Measurements from ENCODE around the gene ANKRD63. TPM values are rescaled to one million over a fixed set of nuclear protein-coding genes. Genes with fewer than 3 reads are reported as not detected.

Gene ANKRD63
- polyA plus RNA-seq (2011; rRNA removed), result not detected in 2 replicates
- not detected in 2 replicates for polyA minus RNA-seq (2011; rRNA and poly(A)+ RNA removed)

DNA sequence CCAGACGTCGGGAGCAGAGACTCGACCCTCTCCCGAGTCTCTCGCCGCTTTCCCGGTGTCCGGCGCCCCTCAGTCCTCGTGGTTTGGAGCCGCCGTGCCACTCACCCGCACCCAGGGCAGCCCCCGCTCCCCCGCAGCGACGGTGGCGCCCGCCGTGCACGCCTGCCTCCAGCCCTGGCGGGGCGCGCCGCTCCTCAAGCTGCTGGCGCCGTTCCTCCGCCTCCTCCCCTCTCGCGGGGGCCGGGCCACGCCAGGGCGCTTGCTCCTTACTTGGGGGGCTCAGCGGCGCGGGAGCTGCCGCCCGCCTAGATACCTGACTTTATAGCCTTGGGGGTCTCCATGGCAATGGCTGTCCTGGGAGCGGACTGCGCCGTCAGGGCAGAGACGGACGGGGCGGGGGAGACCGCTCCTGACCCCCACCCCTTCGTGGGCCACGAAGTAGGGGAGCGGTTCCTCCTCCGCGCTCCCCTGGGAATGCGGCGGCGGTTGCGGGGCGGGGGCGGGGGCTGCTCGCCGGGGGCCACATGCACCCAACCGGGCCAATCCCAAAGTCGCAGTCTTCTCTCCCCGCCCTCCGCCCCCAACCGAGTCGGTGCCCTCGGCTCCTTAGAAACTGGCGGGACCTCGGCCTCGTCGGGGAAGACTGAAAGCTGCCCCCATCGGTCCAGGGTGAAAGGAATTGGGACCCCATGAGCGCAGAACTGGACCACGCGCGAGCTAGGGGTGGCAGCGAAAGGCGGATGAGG is at the start of gene ANKRD63:
Gene ANKRD63 (minus strand): TSS at position 196 of the 746 bp plus-strand sequence. CDS start 478 bp downstream, outside the sequence.
- peak within 1 kb of the TSS; percentile 35 for H3K4me3 ChIP-seq (ENCODE audit: low read depth, low read length)
- no peaks in the 10 kb centered on the region for H3K36me3 ChIP-seq (ENCODE audit: control insufficient read depth, insufficient read depth, low read length)
- peaks cover 25% of the 10 kb centered on the region for H3K27me3 ChIP-seq (ENCODE audit: control insufficient read depth, insufficient read depth, low read length)
- ChIA-PET POLR2A (no interaction called here), CTCF (interaction anchor here (0.5 to 1.9 kb wide), 7 partner anchors 8 to 235 kb away, joined by 3 to 8 read pairs (median 4); partner anchors contain the start of gene DISP2)
- no peak for DNase-seq (ENCODE audit: low read depth)
- TF ChIP-seq, protein P1, sequence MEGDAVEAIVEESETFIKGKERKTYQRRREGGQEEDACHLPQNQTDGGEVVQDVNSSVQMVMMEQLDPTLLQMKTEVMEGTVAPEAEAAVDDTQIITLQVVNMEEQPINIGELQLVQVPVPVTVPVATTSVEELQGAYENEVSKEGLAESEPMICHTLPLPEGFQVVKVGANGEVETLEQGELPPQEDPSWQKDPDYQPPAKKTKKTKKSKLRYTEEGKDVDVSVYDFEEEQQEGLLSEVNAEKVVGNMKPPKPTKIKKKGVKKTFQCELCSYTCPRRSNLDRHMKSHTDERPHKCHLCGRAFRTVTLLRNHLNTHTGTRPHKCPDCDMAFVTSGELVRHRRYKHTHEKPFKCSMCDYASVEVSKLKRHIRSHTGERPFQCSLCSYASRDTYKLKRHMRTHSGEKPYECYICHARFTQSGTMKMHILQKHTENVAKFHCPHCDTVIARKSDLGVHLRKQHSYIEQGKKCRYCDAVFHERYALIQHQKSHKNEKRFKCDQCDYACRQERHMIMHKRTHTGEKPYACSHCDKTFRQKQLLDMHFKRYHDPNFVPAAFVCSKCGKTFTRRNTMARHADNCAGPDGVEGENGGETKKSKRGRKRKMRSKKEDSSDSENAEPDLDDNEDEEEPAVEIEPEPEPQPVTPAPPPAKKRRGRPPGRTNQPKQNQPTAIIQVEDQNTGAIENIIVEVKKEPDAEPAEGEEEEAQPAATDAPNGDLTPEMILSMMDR (IDR thresholded peaks at IDR 0.05; ENCODE audit: insufficient read depth, low read depth, low read length), result no peak

GRCh38 chr15:40332113-40332781 is 49.4 kb upstream of the ANKRD63 start:
- CTCF ChIA-PET, result interaction anchor here (0.6 to 1.8 kb wide), 7 partner anchors 8 to 112 kb away, joined by 3 to 8 read pairs (median 3); no protein-coding TSS in a partner anchor
- POLR2A ChIA-PET, result no interaction called here
- no peak for DNase-seq (ENCODE audit: low read depth)
- peaks cover 14% of the 10 kb centered on the region for H3K36me3 ChIP-seq (ENCODE audit: control insufficient read depth, insufficient read depth, low read length)
- no peak overlapping the region for H3K4me3 ChIP-seq (ENCODE audit: low read depth, low read length)
- TF ChIP-seq, protein P1 (IDR thresholded peaks at IDR 0.05; ENCODE audit: insufficient read depth, low read depth, low read length), result no peak
- H3K27me3 ChIP-seq (ENCODE audit: control insufficient read depth, insufficient read depth, low read length), result no peaks in the 10 kb centered on the region

GRCh38 chr15:40331637-40332036 is 48.8 kb upstream of the ANKRD63 start:
- ChIA-PET CTCF (interaction anchor here (0.6 to 1.8 kb wide), 6 partner anchors 8 to 113 kb away, joined by 3 to 8 read pairs (median 3); no protein-coding TSS in a partner anchor), POLR2A (no interaction called here)
- TF ChIP-seq, protein P1 (IDR thresholded peaks at IDR 0.05; ENCODE audit: insufficient read depth, low read depth, low read length), result no peak
- Histone ChIP-seq H3K4me3 (ENCODE audit: low read depth, low read length) (no peak overlapping the region), H3K27me3 (ENCODE audit: control insufficient read depth, insufficient read depth, low read length) (no peaks in the 10 kb centered on the region), H3K36me3 (ENCODE audit: control insufficient read depth, insufficient read depth, low read length) (peaks cover 12% of the 10 kb centered on the region)
- DNase-seq (ENCODE audit: low read depth), result no peak

DNA sequence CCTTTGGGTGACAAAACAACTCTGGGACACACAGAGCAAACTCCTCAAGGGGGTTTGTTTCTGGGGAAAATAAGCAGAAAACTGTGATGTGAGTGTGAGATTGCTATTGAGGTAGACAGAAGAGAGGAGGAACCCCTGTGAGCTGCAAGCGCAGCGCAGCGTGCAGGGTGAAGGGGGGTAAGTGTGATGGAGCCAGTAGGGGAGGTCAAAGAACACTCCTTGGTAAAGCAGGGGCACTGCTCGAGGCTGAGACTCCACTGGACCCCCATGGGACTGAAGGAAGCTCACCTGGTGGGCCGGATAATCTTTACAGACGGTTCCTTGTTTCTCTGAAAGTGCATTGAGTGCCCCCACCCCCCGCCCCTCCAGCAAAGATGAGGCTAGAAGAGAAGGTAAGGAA is 48.2 kb upstream of the ANKRD63 start:
- Histone ChIP-seq H3K27me3 (ENCODE audit: control insufficient read depth, insufficient read depth, low read length) (no peaks in the 10 kb centered on the region), H3K4me3 (ENCODE audit: low read depth, low read length) (no peak overlapping the region), H3K36me3 (ENCODE audit: control insufficient read depth, insufficient read depth, low read length) (peaks cover 6% of the 10 kb centered on the region)
- ChIA-PET POLR2A (interaction anchor here (0.9 kb wide), 1 partner anchor 16 kb away, joined by 3 read pairs; no protein-coding TSS in a partner anchor), CTCF (interaction anchor here (1.4 to 6.6 kb wide), 2 partner anchors 7 to 52 kb away, joined by 3 to 108 read pairs; partner anchors contain the start of gene CCDC9B)
- TF ChIP-seq, protein P1 (IDR thresholded peaks at IDR 0.05; ENCODE audit: insufficient read depth, low read depth, low read length), result no peak
- no peak for DNase-seq (ENCODE audit: low read depth)

DNA sequence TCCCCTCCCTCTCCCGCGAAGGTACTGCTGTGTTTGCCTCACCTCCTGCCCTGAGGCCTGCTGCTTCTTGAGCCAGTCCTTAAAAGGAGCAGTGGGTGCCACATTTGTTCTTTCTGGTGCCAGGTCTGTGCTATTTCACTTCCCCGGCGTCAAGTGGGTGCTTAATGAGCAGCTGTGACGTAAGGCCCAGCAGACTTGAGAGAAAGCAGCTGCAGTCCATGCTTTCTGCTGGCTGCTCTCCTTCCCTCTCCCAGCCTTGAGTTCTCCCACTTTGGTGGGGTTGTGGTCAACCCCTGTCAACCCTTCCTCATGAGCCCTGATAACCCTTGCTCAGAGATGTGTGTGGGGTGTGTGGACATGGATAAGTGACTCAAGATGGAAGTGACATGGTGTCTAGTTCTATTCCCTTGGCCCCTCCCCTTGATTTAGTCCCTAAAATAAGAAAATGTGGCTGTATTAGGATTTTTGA is 47.5 kb upstream of the ANKRD63 start:
- Histone ChIP-seq H3K36me3 (ENCODE audit: control insufficient read depth, insufficient read depth, low read length) (peaks cover 4% of the 10 kb centered on the region), H3K4me3 (ENCODE audit: low read depth, low read length) (no peak overlapping the region), H3K27me3 (ENCODE audit: control insufficient read depth, insufficient read depth, low read length) (no peaks in the 10 kb centered on the region)
- TF ChIP-seq, protein P1 (IDR thresholded peaks at IDR 0.05; ENCODE audit: insufficient read depth, low read depth, low read length), result no peak
- no peak for DNase-seq (ENCODE audit: low read depth)
- POLR2A ChIA-PET, result interaction anchor here (0.9 kb wide), 1 partner anchor 16 kb away, joined by 3 read pairs; no protein-coding TSS in a partner anchor
- CTCF ChIA-PET, result interaction anchor here (6.2 to 6.6 kb wide), 2 partner anchors 8 to 14 kb away, joined by 48 to 108 read pairs; partner anchors contain the start of gene CCDC9B
